AG04449 (cell line): ENCODE data around the gene PADI1.

Experiments used
- CTCF ChIA-PET: fragments of 350-600 bp; formaldehyde crosslinking; extraction: SDS; loops from one replicate; lab custom pipeline; 2021; ENCODE audit warnings: antibody characterized with exemption; lab: Yijun Ruan, JAX
- POLR2A ChIA-PET: fragments of 400-600, 350-600 bp; formaldehyde crosslinking; extraction: SDS; loops from one replicate; lab custom pipeline; 2020; ENCODE audit warnings: antibody characterized with exemption, inconsistent platforms; lab: Yijun Ruan, JAX
- DNase-seq: peaks from one replicate; pipeline ENCODE4 v3.0.0-alpha.2; 2010; ENCODE audit warnings: low read depth, low spot score
- H3K4me3 ChIP-seq: 2 replicates; pipeline ENCODE4 v1.5.1; 2011; ENCODE audit warnings: low read depth, mild to moderate bottlenecking, control low read depth, low read length
- TF ChIP-seq, protein P1 (sequence below): IDR thresholded peaks from one replicate; pipeline ENCODE4 v1.5.1; 2011; ENCODE audit warnings: mild to moderate bottlenecking, moderate library complexity, low read length, control low read depth, inconsistent platforms; ENCODE audit not compliant: insufficient read depth; ENCODE audit errors: missing control alignments

Gene PADI1

DNA sequence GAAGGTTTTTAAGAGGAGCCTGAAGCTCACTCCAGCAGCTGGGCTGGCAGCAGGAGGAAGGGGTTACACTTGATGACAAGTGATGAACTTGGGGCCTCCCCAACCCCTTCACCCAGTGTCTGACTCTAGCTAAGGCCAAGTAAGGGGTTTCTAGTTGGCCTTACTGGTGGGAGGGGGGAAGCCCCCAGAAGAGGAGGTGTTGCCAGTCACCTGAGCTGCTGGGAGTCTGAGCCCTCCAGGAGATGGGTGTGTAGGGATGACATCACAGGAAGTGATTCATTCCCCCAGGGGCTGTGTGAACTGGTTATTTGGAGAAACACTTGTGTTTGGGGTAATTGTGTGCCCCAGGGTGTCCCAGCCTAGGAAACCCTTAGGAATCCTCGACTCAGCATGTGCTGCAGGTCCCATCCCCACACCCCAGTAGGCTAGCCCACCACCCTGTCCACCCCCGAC, 3.1 kb downstream of the PADI1 start:
- CTCF ChIA-PET, result interaction anchor here (1.5 to 2.7 kb wide), 3 partner anchors 11 to 82 kb away, joined by 5 to 9 read pairs (median 9); no protein-coding TSS in a partner anchor
- POLR2A ChIA-PET, result interaction anchor here (1.3 to 2.1 kb wide), 3 partner anchors 7 to 25 kb away, joined by 4 to 8 read pairs (median 5); no protein-coding TSS in a partner anchor
- H3K4me3 ChIP-seq, result no peak overlapping the region
- TF ChIP-seq, protein P1, sequence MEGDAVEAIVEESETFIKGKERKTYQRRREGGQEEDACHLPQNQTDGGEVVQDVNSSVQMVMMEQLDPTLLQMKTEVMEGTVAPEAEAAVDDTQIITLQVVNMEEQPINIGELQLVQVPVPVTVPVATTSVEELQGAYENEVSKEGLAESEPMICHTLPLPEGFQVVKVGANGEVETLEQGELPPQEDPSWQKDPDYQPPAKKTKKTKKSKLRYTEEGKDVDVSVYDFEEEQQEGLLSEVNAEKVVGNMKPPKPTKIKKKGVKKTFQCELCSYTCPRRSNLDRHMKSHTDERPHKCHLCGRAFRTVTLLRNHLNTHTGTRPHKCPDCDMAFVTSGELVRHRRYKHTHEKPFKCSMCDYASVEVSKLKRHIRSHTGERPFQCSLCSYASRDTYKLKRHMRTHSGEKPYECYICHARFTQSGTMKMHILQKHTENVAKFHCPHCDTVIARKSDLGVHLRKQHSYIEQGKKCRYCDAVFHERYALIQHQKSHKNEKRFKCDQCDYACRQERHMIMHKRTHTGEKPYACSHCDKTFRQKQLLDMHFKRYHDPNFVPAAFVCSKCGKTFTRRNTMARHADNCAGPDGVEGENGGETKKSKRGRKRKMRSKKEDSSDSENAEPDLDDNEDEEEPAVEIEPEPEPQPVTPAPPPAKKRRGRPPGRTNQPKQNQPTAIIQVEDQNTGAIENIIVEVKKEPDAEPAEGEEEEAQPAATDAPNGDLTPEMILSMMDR, result no peak
- no peak for DNase-seq

DNA sequence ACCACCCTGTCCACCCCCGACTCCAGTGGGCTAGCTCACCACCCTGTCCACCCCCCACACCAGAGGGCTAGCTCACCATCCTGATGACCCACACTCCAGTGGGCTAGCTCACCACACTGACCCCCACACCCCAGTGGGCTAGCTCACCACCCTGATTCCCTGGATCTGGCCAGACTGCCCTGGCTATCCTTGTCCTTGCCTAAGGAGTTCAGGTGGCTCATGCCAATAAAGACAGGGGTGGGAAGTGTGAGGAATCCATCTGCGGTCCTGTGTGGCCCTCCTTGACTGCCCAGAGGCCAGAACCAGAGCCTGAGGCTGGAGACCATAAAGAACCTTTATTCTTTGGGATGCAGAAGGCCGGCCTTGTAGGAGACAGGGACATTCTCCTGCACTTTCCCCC, 3.6 kb downstream of the PADI1 start:
- CTCF ChIA-PET, result interaction anchor here (1.5 kb wide), 1 partner anchor 29 kb away, joined by 9 read pairs; no protein-coding TSS in a partner anchor
- no peak overlapping the region for H3K4me3 ChIP-seq
- TF ChIP-seq, protein P1, result no peak
- no peak for DNase-seq
- POLR2A ChIA-PET, result interaction anchor here (1.9 to 2.1 kb wide), 2 partner anchors 18 to 25 kb away, joined by 5 to 8 read pairs; no protein-coding TSS in a partner anchor

DNA sequence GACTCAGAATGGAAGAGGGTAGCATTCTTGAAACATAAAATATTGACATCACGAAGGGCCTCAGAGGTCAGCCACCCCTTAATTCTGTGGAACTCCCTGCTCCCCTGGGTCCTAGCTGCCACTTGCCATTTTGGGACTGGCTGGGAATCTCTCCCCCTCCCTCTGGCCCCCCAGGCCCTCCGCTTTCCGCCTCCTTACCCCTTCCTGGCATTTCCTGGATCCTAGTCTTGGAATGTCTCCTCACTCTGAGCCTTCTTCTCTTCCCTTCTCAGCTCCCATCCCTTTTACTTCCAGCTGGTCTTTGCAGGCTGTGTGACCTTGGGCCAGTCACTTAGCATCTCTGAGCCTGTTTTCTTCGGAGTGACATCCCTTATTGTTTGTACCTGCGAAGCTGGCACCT, 4.5 kb downstream of the PADI1 start:
- H3K4me3 ChIP-seq, result no peak overlapping the region
- ChIA-PET POLR2A (no interaction called here), CTCF (no interaction called here)
- TF ChIP-seq, protein P1, result no peak
- DNase-seq, result no peak

- TF ChIP-seq, protein P1, result no peak
- no peak for DNase-seq
- CTCF ChIA-PET, result no interaction called here
- POLR2A ChIA-PET, result interaction anchor here (0.6 kb wide), 1 partner anchor 41 kb away, joined by 4 read pairs; no protein-coding TSS in a partner anchor
- H3K4me3 ChIP-seq, result no peak overlapping the region
Observed at GRCh38 chr1:17210176-17210575, 5.2 kb downstream of the PADI1 start.

GRCh38 chr1:17211377-17211776, 6.4 kb downstream of the PADI1 start:
- TF ChIP-seq, protein P1, result no peak
- ChIA-PET CTCF (interaction anchor here (1.0 to 1.4 kb wide), 3 partner anchors 10 to 86 kb away, joined by 5 to 6 read pairs (median 5); no protein-coding TSS in a partner anchor), POLR2A (no interaction called here)
- no peak overlapping the region for H3K4me3 ChIP-seq
- DNase-seq, result no peak

DNA sequence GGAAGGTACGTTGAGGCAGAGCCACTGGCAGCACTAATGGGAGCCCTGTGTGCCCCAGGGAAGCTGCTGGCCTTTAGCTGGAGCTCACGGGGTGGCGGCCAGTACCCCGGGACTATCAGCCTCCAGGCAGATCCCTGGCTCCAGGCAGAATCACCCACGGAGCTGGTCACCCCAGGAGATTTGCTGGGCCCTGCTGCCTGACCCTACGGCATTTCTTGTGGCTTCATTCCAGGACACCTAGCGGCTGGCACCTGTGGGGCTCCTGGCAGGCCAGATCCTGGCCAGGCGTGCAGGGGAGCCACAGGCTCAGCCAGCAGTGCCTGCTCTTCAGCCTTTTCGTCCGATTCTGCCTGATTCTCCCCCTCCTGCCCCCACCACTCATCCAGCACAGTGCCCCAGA, 7.1 kb downstream of the PADI1 start:
- TF ChIP-seq, protein P1, result no peak
- H3K4me3 ChIP-seq, result no peak overlapping the region
- no peak for DNase-seq
- ChIA-PET CTCF (interaction anchor here (1.0 to 2.0 kb wide), 5 partner anchors 11 to 87 kb away, joined by 5 to 6 read pairs (median 5); no protein-coding TSS in a partner anchor), POLR2A (interaction anchor here (1.3 to 1.5 kb wide), 2 partner anchors 10 to 21 kb away, joined by 3 to 7 read pairs; no protein-coding TSS in a partner anchor)
